K562 (cell line): ENCODE measurements around the gene CEP350. TPM values are rescaled to one million over a fixed set of nuclear protein-coding genes. Genes with fewer than 3 reads are reported as not detected.

ENCODE experiments used
- HCFC1 ChIP-seq: IDR thresholded peaks from 2 replicates; pipeline ENCODE4 v1.6.1; 2012; ENCODE audit warnings: low read depth, low read length, improper control_type of control experiment
- HDGF ChIP-seq: fragments of 450-650 bp; IDR thresholded peaks from 2 replicates; pipeline ENCODE4 v1.6.1; 2016
- MTA3 ChIP-seq: fragments of 450-650 bp; formaldehyde crosslinking; IDR thresholded peaks from 2 replicates; pipeline ENCODE4 v1.6.1; 2017; ENCODE audit warnings: mild to moderate bottlenecking, borderline replicate concordance
- NCOA6 ChIP-seq: fragments of 450-650 bp; IDR thresholded peaks from 2 replicates; pipeline ENCODE4 v1.6.1; 2017; ENCODE audit warnings: mild to moderate bottlenecking
- STAT5B ChIP-seq: fragments of 250-450 bp; sonication (Bioruptor Pico); IDR thresholded peaks from 2 replicates; pipeline ENCODE4 v1.8.0; 2021; ENCODE audit warnings: mild to moderate bottlenecking, inconsistent platforms
- ZNF12 ChIP-seq: sonication (generic); formaldehyde crosslinking; IDR thresholded peaks from 2 replicates; pipeline ENCODE4 v1.4.0; 2020; ENCODE audit warnings: mild to moderate bottlenecking, missing genetic modification reagents
- ZNF24 ChIP-seq: fragments of 450-650 bp; IDR thresholded peaks from 2 replicates; pipeline ENCODE4 v1.6.1; 2016
- ZNF764 ChIP-seq: fragments of 250-450 bp; sonication (Bioruptor Pico); IDR thresholded peaks from 2 replicates; pipeline ENCODE4 v1.4.0; 2020; ENCODE audit warnings: low read depth, mild to moderate bottlenecking, moderate library complexity
- ZNF780A ChIP-seq: fragments of 250-450 bp; sonication (Bioruptor Pico); IDR thresholded peaks from 2 replicates; pipeline ENCODE4 v1.5.0; 2021; ENCODE audit warnings: mild to moderate bottlenecking
- polyA plus RNA-seq, 8 experiments: library from polyadenylated mRNA; depleted of rRNA in 4 of 8; stranded (reverse) in 5 of 8; unstranded in 3 of 8; fragments of >200 nt; fragmentation: Nextera tagmentation in 2 of 8; fragmentation: Illumina TruSeq in 1 of 8; extraction: Ambion mirVana in 2 of 8; extraction: Trizol in 1 of 8; gene quantifications; 2 replicates each; pipeline versions ENCODE4 v1.2.1 to v1.2.3, GENCODE V29; 2011 to 2014; ENCODE audit warnings: inconsistent platforms in 1 of 8, missing spikeins in 1 of 8
- total RNA-seq, 7 experiments: library from RNA; depleted of rRNA in 6 of 7; stranded (reverse); fragments of >200 nt in 6 of 7; fragmentation: Illumina TruSeq in 2 of 7; extraction: Trizol in 2 of 7; gene quantifications; 2 replicates each; pipeline versions ENCODE4 v1.2.1 to v1.2.3, GENCODE V29; 2011 to 2021; ENCODE audit warnings: low replicate concordance in 1 of 7
- TF ChIP-seq, protein P1 (sequence below), 2 experiments: fragments of 450-650 bp; formaldehyde crosslinking in 1 of 2; IDR thresholded peaks; 2 replicates each; pipeline versions ENCODE4 v1.4.0 to v1.6.1; 2014 to 2020; ENCODE audit warnings: mild to moderate bottlenecking in 2 of 2, borderline replicate concordance in 1 of 2, low read depth in 1 of 2
- TF ChIP-seq, protein P2 (sequence below): fragments of 250-450 bp; sonication (Bioruptor Pico); IDR thresholded peaks from 2 replicates; pipeline ENCODE4 v1.4.0; 2020; ENCODE audit warnings: mild to moderate bottlenecking, moderate library complexity
- TF ChIP-seq, protein P3 (sequence below): fragments of 450-650 bp; formaldehyde crosslinking; IDR thresholded peaks from 2 replicates; pipeline ENCODE4 v1.4.0; 2022; ENCODE audit warnings: missing genetic modification characterization
- TF ChIP-seq, protein P4 (sequence below): sonication (generic); formaldehyde crosslinking; IDR thresholded peaks from 2 replicates; pipeline ENCODE4 v1.8.1; 2023; ENCODE audit warnings: mild to moderate bottlenecking, missing genetic modification reagents

CEP350 gene
- total and polyA plus RNA-seq, 9 of the 15 experiments (the other 6 are each of a cell fraction or from before 2014, with no cell fraction given): 8.3 to 64.3 (median 28.0) TPM

DNA sequence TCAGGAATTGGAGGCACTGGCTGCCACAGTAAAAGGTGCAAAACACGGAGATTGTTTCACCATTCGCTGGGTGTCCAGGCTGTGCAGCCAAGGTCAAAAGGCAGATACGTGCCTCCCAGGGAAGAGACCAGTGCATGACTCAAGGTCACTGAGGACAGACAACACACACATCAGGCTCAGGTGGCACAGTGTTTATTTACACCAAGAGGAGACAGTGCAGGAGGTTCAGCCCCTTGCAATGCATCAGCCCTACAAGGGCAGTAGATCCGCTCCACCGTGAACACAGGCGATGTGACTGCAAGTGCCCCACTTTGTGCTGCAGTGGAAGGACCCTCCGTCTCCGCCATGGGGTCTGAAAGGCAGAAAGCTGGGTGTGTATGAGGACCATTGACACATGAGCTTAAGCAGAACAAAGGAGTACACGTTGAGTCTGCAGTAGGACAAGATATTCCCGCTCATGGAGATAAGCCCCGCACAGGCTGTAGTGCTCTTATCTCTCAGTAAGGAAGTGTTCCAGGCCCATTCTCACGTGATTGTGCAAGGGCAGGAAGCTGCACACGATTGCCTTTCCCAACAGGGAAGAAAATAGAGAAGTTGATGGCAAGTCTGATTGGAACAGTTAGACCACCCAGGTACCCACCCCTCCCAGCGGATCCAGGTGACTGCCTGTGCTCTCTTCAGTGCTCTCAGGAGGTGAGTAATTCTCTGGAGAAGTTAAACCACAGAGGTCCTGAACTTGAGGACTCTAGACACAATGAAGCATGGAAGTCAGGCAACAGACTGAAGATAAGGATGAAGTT, 162.6 kb downstream of the CEP350 start (continued):
- TF ChIP-seq, protein P1, sequence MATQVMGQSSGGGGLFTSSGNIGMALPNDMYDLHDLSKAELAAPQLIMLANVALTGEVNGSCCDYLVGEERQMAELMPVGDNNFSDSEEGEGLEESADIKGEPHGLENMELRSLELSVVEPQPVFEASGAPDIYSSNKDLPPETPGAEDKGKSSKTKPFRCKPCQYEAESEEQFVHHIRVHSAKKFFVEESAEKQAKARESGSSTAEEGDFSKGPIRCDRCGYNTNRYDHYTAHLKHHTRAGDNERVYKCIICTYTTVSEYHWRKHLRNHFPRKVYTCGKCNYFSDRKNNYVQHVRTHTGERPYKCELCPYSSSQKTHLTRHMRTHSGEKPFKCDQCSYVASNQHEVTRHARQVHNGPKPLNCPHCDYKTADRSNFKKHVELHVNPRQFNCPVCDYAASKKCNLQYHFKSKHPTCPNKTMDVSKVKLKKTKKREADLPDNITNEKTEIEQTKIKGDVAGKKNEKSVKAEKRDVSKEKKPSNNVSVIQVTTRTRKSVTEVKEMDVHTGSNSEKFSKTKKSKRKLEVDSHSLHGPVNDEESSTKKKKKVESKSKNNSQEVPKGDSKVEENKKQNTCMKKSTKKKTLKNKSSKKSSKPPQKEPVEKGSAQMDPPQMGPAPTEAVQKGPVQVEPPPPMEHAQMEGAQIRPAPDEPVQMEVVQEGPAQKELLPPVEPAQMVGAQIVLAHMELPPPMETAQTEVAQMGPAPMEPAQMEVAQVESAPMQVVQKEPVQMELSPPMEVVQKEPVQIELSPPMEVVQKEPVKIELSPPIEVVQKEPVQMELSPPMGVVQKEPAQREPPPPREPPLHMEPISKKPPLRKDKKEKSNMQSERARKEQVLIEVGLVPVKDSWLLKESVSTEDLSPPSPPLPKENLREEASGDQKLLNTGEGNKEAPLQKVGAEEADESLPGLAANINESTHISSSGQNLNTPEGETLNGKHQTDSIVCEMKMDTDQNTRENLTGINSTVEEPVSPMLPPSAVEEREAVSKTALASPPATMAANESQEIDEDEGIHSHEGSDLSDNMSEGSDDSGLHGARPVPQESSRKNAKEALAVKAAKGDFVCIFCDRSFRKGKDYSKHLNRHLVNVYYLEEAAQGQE (IDR thresholded peaks at IDR 0.05; ENCODE audit: borderline replicate concordance): peak; percentile 20; the same call in 1 of the 2 replicates
- TF ChIP-seq, protein P1 (CRISPR knock-in tag; IDR thresholded peaks at IDR 0.05; ENCODE audit: low read depth): no peak
- TF ChIP-seq, protein P2, sequence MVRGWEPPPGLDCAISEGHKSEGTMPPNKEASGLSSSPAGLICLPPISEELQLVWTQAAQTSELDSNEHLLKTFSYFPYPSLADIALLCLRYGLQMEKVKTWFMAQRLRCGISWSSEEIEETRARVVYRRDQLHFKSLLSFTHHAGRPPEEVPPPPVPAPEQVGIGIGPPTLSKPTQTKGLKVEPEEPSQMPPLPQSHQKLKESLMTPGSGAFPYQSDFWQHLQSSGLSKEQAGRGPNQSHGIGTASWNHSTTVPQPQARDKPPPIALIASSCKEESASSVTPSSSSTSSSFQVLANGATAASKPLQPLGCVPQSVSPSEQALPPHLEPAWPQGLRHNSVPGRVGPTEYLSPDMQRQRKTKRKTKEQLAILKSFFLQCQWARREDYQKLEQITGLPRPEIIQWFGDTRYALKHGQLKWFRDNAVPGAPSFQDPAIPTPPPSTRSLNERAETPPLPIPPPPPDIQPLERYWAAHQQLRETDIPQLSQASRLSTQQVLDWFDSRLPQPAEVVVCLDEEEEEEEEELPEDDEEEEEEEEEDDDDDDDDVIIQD (CRISPR knock-in tag): no peak
- TF ChIP-seq, protein P3, sequence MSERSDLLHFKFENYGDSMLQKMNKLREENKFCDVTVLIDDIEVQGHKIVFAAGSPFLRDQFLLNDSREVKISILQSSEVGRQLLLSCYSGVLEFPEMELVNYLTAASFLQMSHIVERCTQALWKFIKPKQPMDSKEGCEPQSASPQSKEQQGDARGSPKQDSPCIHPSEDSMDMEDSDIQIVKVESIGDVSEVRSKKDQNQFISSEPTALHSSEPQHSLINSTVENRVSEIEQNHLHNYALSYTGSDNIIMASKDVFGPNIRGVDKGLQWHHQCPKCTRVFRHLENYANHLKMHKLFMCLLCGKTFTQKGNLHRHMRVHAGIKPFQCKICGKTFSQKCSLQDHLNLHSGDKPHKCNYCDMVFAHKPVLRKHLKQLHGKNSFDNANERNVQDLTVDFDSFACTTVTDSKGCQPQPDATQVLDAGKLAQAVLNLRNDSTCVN (CRISPR knock-in tag): no peak
- TF ChIP-seq ZNF764 (CRISPR knock-in tag): no peak
- no peak for TF ChIP-seq ZNF24
- TF ChIP-seq HDGF: no peak
- TF ChIP-seq ZNF780A (CRISPR knock-in tag): 0 out of 2 replicates have a peak, but pooled peaks have one; percentile 24
- no peak for TF ChIP-seq STAT5B (CRISPR knock-in tag)
- peak; percentile 84; the same call in 1 of the 2 replicates for TF ChIP-seq MTA3
- TF ChIP-seq NCOA6: no peak
- TF ChIP-seq ZNF12 (CRISPR knock-in tag): no peak
- TF ChIP-seq, protein P4, sequence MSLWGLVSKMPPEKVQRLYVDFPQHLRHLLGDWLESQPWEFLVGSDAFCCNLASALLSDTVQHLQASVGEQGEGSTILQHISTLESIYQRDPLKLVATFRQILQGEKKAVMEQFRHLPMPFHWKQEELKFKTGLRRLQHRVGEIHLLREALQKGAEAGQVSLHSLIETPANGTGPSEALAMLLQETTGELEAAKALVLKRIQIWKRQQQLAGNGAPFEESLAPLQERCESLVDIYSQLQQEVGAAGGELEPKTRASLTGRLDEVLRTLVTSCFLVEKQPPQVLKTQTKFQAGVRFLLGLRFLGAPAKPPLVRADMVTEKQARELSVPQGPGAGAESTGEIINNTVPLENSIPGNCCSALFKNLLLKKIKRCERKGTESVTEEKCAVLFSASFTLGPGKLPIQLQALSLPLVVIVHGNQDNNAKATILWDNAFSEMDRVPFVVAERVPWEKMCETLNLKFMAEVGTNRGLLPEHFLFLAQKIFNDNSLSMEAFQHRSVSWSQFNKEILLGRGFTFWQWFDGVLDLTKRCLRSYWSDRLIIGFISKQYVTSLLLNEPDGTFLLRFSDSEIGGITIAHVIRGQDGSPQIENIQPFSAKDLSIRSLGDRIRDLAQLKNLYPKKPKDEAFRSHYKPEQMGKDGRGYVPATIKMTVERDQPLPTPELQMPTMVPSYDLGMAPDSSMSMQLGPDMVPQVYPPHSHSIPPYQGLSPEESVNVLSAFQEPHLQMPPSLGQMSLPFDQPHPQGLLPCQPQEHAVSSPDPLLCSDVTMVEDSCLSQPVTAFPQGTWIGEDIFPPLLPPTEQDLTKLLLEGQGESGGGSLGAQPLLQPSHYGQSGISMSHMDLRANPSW (CRISPR knock-in tag): 0 out of 2 replicates have a peak, but pooled peaks have one; percentile 64
- no peak for TF ChIP-seq HCFC1
